GM12878 (cell line): Measurements from ENCODE around the gene TMEM87A. TPM values are rescaled to one million over a fixed set of nuclear protein-coding genes. Genes with fewer than 3 reads are reported as not detected.

Experiments used
- ATAC-seq: fragments of 200-7000 bp; cut with Tn5 transposase; 3 replicates; pipeline ENCODE4 v1.9.1; 2020; ENCODE audit warnings: mild to moderate bottlenecking, moderate library complexity
- BruUV-seq: library from RNA; stranded (reverse); fragments of 400-500 nt; replicated peaks from 2 replicates; lab custom pipeline; 2021; lab: Mats Ljungman, UMichigan
- CTCF ChIA-PET: fragments of 300-600 bp; sonication (Branson Sonifier 250); formaldehyde crosslinking; extraction: SDS; loops from one replicate; lab custom pipeline; 2021; ENCODE audit warnings: inconsistent platforms; lab: Yijun Ruan, JAX
- POLR2A ChIA-PET: fragments of 350-600 bp; formaldehyde crosslinking; extraction: SDS; loops from one replicate; lab custom pipeline; 2021; ENCODE audit warnings: inconsistent platforms; lab: Charles Lee
- RAD21 ChIA-PET: fragments of 300-600 bp; sonication (Branson Sonifier 250); formaldehyde crosslinking; loops from one replicate; lab custom pipeline; 2023; ENCODE audit warnings: antibody characterized with exemption; ENCODE audit not compliant: unreplicated experiment; lab: Charles Lee
- SMC1A ChIA-PET: fragments of 300-600 bp; sonication (Branson Sonifier 250); formaldehyde crosslinking; loops from one replicate; lab custom pipeline; 2023; ENCODE audit not compliant: unreplicated experiment, uncharacterized antibody; lab: Charles Lee
- DNase-seq: peaks from one replicate; pipeline ENCODE4 v3.0.0-alpha.2; 2011; ENCODE audit warnings: low read depth, low spot score
- FAIRE-seq: peaks from 3 replicates; lab custom pipeline; 2011; peaks lifted over from hg19 to GRCh38; lab: Jason Lieb, UNC
- H2AFZ ChIP-seq: 2 replicates; pipeline ENCODE4 v1.6.0; 2011; ENCODE audit warnings: low read depth, low read length, control low read depth; ENCODE audit not compliant: control insufficient read depth
- H3K27ac ChIP-seq: 2 replicates; pipeline ENCODE4 v1.5.1; 2011; ENCODE audit warnings: control low read depth; ENCODE audit not compliant: control insufficient read depth, insufficient read depth
- H3K27me3 ChIP-seq, 2 experiments: replicated peaks in 1 of 2; 2 replicates each; pipeline versions ENCODE4 v1.6.0 to v1.6.1; 2011; ENCODE audit warnings: low read length in 1 of 2; ENCODE audit not compliant: control insufficient read depth in 2 of 2, insufficient read depth in 2 of 2
- H3K36me3 ChIP-seq, 2 experiments: 2 replicates each; pipeline ENCODE4 v1.5.1; 2011; ENCODE audit warnings: low read length in 1 of 2; ENCODE audit not compliant: control insufficient read depth in 2 of 2, insufficient read depth in 2 of 2
- H3K4me1 ChIP-seq: 2 replicates; pipeline ENCODE4 v1.6.1; 2011; ENCODE audit warnings: mild to moderate bottlenecking, low read length, moderate library complexity, mixed read lengths; ENCODE audit not compliant: control insufficient read depth, insufficient read depth
- H3K4me2 ChIP-seq: 2 replicates; pipeline ENCODE4 v1.6.0; 2011; ENCODE audit warnings: control low read depth; ENCODE audit not compliant: control insufficient read depth, insufficient read depth
- H3K4me3 ChIP-seq: fragments of 200-600 bp; sonication (generic); 2 replicates; pipeline ENCODE4 v1.5.1; 2016
- H3K79me2 ChIP-seq: 2 replicates; pipeline ENCODE4 v1.6.0; 2011; ENCODE audit warnings: low read length; ENCODE audit not compliant: control insufficient read depth, insufficient read depth
- H3K9ac ChIP-seq: 2 replicates; pipeline ENCODE4 v1.8.0; 2011; ENCODE audit warnings: low read length, control low read depth, mixed read lengths; ENCODE audit not compliant: control insufficient read depth, insufficient read depth
- H3K9me3 ChIP-seq: replicated peaks from 3 replicates; pipeline ENCODE4 v1.5.1; 2011; ENCODE audit warnings: mild to moderate bottlenecking, low read length; ENCODE audit not compliant: control insufficient read depth, insufficient read depth
- H4K20me1 ChIP-seq: 2 replicates; pipeline ENCODE4 v1.6.0; 2011; ENCODE audit not compliant: control insufficient read depth, insufficient read depth
- CHD4 ChIP-seq: fragments of 200-600 bp; sonication (generic); IDR thresholded peaks from 2 replicates; pipeline ENCODE4 v1.6.1; 2016; ENCODE audit warnings: mild to moderate bottlenecking
- KAT2A ChIP-seq: conservative IDR thresholded peaks from 2 replicates; pipeline ENCODE4 v1.6.1; 2011; ENCODE audit warnings: low read depth, low read length; ENCODE audit not compliant: control insufficient read depth
- LARP7 ChIP-seq: fragments of 450-650 bp; IDR thresholded peaks from 2 replicates; pipeline ENCODE4 v1.6.1; 2017; ENCODE audit warnings: mild to moderate bottlenecking
- NRF1 ChIP-seq: conservative IDR thresholded peaks from 2 replicates; pipeline ENCODE4 v1.6.1; 2011; ENCODE audit warnings: mild to moderate bottlenecking, low read depth, low read length, improper control_type of control experiment
- SP1 ChIP-seq: IDR thresholded peaks from one replicate; pipeline ENCODE4 v1.6.1; 2011; ENCODE audit warnings: low read depth, low read length
- ZNF24 ChIP-seq: fragments of 450-650 bp; IDR thresholded peaks from 2 replicates; pipeline ENCODE4 v1.6.1; 2017; ENCODE audit warnings: antibody characterized with exemption, mild to moderate bottlenecking
- WGBS: methylation state at CpG from one replicate; pipeline ENCODE4 v1.1.6; 2016; ENCODE audit warnings: low lambda C conversion rate; ENCODE audit not compliant: insufficient replicate concordance, insufficient coverage; ENCODE audit errors: missing lambda C conversion rate; 5-methylcytosine and 5-hydroxymethylcytosine counted together
- in situ Hi-C: fragments of 300-500 bp; cut with MboI; formaldehyde crosslinking; loops from 9 replicates; pipeline ENCODE4 v1.14.3; 2018; ENCODE audit warnings: mixed read lengths
- intact Hi-C: fragments of 100-400 bp; cut with micrococcal nuclease; formaldehyde crosslinking; loops from one replicate; pipeline ENCODE4 v1.14.2; 2022; ENCODE audit not compliant: unreplicated experiment
- polyA plus RNA-seq, 11 experiments: library from polyadenylated mRNA; depleted of rRNA in 4 of 11; unstranded in 6 of 11; stranded (reverse) in 5 of 11; fragments of >200 nt; fragmentation: Nextera tagmentation in 4 of 11; fragmentation: Illumina TruSeq in 1 of 11; extraction: Ambion mirVana in 4 of 11; extraction: Trizol in 1 of 11; gene quantifications; 1 replicate in 1 of 11; 2 replicates in 10 of 11; pipeline versions ENCODE4 v1.2.1 to v1.2.3, GENCODE V29; 2011 to 2016; ENCODE audit warnings: inconsistent platforms in 2 of 11, missing spikeins in 2 of 11, low read depth in 1 of 11
- total RNA-seq, 4 experiments: library from RNA; depleted of rRNA in 3 of 4; stranded (reverse); fragments of >200 nt in 3 of 4; fragmentation: Illumina TruSeq in 1 of 4; extraction: Trizol in 1 of 4; gene quantifications; 2 replicates each; pipeline versions ENCODE4 v1.2.1 to v1.2.3, GENCODE V29; 2013 to 2021
- TF ChIP-seq, protein P1 (sequence below): IDR thresholded peaks from 2 replicates; pipeline ENCODE4 v1.6.1; 2011; ENCODE audit warnings: mild to moderate bottlenecking, low read depth, low read length, moderate library complexity; ENCODE audit not compliant: insufficient replicate concordance

Gene TMEM87A
- total and polyA plus RNA-seq, 10 of the 15 experiments (the other 5 are each of a cell fraction or from before 2014, with no cell fraction given), result 18.2 to 53.2 (median 33.4) TPM

DNA sequence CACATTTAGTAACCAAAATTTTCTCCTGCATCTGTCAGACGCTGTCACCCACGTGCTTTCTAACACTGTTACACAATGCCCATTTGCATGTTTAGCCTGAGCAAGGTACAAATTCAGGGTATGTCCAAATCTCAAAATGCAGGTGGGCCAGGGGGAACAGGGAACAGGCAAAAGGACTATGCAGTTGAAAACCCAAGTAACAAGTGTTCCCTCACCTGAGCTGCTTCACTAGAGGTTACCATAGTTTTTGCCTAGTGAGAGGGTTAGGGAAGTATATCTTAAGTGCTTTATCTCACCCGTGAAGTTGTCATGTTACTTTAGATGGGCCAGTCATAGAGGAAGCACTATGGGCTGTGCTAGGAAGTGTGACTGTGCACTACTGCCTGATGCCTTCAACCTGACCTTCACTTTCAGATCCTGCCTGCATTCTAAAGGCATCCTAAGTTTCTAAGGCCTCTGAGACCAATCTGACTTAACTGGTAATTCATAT lies 6.0 kb upstream of the TMEM87A start:
- H3K27ac ChIP-seq, result no peak overlapping the region
- POLR2A ChIA-PET, result no interaction called here
- TF ChIP-seq CHD4, result no peak
- no peak for TF ChIP-seq ZNF24
- no peak for TF ChIP-seq KAT2A
- TF ChIP-seq, protein P1, sequence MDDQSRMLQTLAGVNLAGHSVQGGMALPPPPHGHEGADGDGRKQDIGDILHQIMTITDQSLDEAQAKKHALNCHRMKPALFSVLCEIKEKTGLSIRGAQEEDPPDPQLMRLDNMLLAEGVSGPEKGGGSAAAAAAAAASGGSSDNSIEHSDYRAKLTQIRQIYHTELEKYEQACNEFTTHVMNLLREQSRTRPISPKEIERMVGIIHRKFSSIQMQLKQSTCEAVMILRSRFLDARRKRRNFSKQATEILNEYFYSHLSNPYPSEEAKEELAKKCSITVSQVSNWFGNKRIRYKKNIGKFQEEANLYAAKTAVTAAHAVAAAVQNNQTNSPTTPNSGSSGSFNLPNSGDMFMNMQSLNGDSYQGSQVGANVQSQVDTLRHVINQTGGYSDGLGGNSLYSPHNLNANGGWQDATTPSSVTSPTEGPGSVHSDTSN, result no peak
- no peak for TF ChIP-seq LARP7
- TF ChIP-seq NRF1, result no peak
- TF ChIP-seq SP1, result no peak
- no peak overlapping the region for H2AFZ ChIP-seq
- no peaks in the 10 kb centered on the region for H4K20me1 ChIP-seq
- no peak for DNase-seq
- no peak overlapping the region for H3K4me2 ChIP-seq
- BruUV-seq, result no TSS peak
- no peaks in the 10 kb centered on the region for H3K9me3 ChIP-seq
- no peak overlapping the region for H3K9ac ChIP-seq
- CTCF ChIA-PET, result interaction anchor here (1.1 to 1.3 kb wide), 2 partner anchors 14 to 364 kb away, joined by 3 read pairs; no protein-coding TSS in a partner anchor
- SMC1A ChIA-PET, result no interaction called here
- H3K36me3 ChIP-seq, result peaks cover 0 to 5% of the 10 kb centered on the region in 2 experiments; a peak in 3 of 4 replicates
- RAD21 ChIA-PET, result no interaction called here
- peaks cover 19% of the 10 kb centered on the region for H3K79me2 ChIP-seq
- no peak for FAIRE-seq
- in situ Hi-C loops, result no loop called here
- intact Hi-C loops, result no loop called here
- no peak overlapping the region for H3K4me3 ChIP-seq
- 54% methylated on average over 3 of the region's 3 CpGs for WGBS
- peak; percentile 58 for ATAC-seq
- no peaks in the 10 kb centered on the region; the same call in 1 of the 2 replicates for H3K4me1 ChIP-seq
- H3K27me3 ChIP-seq, result no peaks in the 10 kb centered on the region
